ENCODE data around the gene ART5.

The ART5 gene, protein sequence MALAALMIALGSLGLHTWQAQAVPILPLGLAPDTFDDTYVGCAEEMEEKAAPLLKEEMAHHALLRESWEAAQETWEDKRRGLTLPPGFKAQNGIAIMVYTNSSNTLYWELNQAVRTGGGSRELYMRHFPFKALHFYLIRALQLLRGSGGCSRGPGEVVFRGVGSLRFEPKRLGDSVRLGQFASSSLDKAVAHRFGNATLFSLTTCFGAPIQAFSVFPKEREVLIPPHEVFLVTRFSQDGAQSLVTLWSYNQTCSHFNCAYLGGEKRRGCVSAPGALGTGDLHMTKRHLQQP

DNA sequence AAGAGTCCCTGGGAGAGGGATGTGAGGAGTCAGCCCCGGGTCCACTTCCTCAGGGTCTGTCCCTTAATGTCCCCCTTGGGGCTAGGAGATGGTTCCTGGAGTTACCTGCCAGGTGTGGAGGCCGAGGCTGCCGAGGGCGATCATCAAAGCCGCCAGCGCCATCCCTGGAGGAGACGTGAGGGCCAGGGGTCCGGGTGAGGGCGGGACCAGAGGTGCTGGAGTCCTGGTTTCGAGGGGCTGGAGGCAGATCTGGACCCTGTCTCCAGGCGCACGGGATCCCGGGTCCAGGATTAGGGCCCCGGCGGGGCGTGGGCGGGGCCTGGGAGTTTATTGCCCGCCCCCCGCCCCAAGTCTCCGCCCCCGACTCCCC is at the start of gene ART5:
ART5 (minus strand) TSS at position 292 of the 370 bp plus-strand sequence; CDS start at position 162, 130 bp downstream.
- DNase-seq = no peak

DNA sequence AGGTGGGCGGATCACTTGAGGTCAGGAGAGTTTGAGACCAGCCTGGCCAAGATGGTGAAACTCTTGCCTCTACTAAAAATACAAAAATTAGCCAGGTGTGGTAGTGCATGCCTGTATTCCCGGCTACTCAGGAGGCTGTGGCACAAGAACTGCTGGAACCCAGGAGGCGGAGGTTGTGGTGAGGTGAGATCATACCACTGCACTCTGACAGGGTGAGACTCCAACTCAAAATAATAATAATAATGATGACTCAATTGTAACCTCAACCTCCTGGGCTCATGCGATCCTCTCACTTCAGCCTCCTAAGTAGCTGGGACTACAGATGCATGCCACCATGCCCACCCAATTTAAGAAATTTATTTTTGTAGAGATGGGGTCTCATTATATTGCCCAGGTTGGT is 45.0 kb upstream of the ART5 start:
- no peak for DNase-seq

DNA sequence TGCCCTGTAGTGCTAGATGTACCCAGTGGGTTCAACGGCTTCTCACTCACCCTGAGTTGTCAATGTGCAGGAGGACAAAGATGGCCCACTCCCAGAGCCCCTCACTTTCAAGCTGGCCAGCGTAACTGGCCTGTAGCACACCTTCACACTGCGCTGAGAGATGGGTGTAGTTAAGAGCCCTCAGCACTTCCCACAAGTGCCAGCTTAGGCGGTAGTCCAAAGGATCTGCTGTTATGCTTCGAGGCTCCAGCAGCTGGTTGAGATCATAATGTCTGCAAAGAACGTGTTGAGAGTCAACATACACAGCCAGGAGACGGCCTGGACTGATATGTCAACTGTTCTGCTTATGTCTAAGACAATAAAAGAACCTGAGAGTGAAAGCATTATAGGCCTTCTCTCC is 44.1 kb upstream of the ART5 start:
- DNase-seq = no peak

DNA sequence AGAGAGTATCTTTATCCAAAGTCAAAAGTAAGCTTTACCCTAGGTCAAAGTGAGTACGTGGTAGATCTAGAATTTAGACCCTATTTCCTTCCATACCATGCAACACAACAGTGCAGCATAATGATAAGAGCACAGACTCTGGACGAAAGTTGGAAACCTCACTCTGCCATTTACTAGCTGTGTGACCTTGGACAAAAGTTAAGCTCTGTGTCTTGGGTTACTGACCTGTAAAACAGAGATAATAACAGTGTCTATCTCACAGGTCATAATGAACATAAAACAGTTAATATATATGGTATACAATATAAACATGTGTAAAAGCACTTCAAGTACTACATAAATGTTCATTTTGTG is 43.0 kb upstream of the ART5 start:
- peak; percentile 59 for DNase-seq

DNA sequence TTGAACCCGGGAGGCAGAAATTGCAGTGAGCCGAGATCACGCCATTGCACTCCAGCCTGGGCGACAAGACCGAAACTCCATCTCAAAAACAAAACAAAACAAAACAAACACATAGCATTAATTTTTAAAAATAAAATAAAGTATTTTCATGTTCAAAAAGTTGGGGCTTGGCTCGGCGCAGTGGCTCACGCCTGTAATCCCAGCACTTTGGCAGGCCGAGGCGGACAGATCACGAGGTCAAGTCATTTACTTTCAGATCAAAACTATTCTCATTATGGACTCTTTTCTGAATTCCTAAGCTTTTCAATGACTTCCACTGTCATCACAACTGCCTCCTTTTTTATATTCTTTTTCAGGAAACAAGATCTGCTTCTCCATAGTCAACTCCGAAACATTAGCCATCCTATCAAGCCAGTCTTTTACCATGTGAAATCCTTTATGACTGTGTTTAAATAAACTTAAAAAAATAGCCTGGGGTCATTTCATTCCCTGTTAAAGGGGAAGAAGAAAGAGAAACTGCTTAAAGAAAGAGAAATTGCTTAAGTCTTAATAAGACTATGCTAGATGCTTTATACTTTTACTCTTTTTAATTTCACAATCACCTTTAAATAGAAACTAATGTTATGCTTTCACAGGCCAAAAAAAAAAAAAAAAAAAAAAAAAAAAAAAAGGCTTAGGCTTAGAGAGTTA is 42.5 kb upstream of the ART5 start:
- DNase-seq = no peak

DNA sequence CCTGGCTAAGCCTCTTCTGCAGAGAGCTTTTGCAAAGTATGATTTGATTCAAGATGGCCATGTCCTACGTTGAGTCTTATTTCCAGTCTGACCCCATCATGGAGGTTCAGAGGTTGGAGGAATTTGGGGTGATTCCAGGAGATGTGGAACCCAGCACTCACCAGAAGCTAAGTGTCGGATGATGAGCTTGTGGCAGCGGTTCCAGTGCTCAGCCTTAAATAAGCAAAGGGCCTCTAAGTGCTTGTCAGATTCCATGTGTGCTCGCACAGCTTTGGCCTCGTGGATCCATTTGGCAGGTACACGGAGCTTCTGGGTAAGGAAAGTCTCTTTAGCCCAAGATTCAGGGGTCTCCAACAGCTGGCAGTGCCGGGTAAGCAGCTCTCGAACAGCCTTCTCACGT is 41.2 kb upstream of the ART5 start:
- DNase-seq = no peak

DNA sequence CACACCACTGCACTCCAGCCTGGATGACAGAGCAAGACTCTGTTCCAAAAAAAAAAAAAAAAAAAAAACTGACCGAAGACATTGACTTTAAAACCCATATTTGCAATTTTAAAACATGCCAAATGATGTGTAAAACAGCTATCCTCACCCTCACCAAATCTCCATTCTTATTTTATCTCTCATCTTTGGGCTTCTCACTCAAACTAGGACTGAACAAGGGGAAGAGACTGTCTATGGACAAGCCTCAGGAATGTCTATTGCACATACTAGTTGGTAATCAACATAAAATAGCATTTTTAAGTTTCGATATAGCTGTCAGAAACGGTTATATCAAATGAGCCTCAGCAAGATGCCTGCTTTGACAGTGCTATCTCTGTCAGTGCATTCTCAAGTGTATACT is 37.3 kb upstream of the ART5 start:
- DNase-seq = no peak

DNA sequence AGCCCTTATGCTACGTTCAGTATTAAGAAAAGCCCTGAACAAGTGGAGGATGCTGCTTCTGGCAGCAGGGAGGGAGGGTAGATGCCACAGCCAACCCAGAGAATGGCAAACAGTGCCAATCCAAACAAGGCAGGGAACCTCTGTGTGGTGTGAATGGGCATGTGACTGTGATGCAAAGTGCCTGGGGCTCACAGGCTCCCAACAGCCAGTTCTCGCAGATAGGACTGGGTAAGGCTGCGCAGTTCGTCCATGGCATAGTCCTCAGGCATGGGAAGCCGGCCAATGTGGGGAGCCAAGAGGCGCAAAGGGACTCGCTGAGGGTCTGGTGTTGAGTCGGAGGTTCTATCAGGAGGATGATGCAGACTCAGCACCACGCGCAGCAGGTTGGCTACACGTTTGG is 34.2 kb upstream of the ART5 start:
- DNase-seq = no peak

DNA sequence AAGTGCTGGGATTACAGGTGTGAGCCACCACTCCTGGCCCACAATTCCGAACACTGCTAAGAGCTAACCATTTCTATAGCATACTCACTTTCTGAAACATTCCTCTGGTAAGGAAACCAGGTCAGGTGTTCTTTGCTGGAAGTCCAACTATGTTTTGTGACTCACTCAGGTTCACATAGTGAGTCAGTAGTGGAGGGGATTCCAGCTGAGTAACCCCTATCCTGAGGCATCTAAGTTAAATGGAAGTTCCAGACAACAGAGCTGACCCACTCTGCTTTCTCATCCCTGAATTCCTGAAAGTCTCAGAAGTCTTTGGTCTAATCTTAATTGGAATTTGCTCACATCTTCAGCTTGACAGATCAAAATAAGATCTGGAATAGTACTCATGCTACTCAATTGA is 32.4 kb upstream of the ART5 start:
- no peak for DNase-seq

DNA sequence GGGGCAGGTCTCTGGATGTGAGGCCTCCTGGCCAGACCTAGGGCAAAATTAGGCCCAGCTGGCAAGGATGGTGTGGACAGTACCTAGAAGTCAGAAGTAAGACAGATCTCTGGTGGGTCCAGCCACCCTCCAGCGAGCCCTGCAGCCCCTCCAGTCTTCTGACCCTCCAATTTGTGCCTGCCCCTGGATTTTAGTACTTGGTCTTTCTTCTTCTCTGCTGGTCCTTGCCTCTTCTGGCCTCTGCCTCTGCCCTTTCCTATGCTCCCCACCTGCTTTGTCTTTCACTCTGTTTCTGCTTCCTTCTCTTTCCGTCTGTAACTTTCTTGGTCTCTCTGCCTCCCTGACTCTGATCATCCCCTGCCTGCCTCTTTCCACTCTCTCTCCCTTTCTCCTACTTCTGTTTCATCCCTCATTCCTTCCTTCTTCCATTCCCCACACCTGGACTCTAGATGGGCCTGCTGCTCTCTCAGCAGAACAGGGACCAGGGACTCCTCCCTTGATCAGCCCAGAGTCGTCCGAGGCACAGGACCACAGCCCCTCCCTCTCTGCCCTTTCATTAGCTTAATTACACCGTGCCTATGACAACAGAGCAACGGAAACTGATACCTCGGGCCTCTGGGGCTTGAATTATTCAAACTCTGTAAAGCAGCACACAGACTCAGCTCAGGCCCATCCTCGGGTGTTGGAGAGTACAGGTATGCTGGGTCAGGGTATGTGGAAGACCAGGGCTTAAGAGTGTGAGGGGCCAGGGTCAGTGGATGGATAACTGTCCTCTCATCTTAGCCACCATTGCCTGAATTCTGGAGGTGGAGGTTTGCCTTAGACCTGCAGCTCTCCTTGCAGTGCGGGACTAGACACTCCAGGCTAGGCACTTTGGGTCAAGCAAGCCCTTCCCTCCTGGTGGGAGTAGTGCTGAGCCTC is 29.8 kb upstream of the ART5 start, which contains the start of gene CHRNA10:
CHRNA10 (minus strand) TSS at position 51 of the 921 bp plus-strand sequence. CDS start 72 bp downstream, outside the sequence.
- DNase-seq = no peak

DNA sequence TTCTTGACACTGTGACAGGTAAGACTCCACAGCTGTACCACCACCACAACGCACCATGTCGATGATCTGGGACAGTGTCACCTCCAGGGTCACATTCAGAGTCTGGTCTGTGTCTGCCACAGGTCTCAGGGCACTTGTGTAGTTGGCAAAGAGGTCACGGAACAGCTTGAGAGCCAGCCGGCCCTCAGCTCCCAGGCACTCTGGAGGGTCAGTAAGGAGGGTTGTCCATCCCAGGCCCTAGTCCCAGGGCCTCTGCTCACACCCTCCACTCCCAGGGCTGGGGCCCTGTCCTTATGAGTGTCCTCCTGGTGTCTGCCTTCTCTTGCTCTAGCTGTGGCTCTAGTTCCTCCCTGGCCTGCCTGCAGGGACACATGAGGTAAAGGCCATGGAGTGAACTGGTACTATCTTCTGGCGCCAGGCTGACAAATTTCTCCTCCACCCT is 28.0 kb upstream of the ART5 start:
- no peak for DNase-seq

DNA sequence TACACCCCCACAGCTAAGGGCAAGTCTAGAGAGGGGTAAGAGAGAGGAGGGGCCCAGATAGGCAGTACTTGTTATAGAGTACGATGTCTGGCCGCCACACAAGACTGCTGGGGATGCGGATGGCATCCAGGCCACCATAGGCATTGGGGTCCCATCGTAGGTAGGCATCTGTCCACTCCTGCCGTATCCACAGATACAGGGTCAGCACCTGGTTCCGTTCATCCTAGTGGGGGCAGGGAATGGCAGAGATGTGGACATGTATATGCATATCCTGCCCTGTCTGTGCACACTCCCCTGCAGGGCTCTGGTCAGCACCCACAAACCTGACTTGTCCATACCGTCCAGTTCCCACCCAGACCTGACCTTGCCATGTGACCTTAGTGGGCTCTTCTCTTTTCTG is 27.3 kb upstream of the ART5 start:
- DNase-seq = no peak

DNA sequence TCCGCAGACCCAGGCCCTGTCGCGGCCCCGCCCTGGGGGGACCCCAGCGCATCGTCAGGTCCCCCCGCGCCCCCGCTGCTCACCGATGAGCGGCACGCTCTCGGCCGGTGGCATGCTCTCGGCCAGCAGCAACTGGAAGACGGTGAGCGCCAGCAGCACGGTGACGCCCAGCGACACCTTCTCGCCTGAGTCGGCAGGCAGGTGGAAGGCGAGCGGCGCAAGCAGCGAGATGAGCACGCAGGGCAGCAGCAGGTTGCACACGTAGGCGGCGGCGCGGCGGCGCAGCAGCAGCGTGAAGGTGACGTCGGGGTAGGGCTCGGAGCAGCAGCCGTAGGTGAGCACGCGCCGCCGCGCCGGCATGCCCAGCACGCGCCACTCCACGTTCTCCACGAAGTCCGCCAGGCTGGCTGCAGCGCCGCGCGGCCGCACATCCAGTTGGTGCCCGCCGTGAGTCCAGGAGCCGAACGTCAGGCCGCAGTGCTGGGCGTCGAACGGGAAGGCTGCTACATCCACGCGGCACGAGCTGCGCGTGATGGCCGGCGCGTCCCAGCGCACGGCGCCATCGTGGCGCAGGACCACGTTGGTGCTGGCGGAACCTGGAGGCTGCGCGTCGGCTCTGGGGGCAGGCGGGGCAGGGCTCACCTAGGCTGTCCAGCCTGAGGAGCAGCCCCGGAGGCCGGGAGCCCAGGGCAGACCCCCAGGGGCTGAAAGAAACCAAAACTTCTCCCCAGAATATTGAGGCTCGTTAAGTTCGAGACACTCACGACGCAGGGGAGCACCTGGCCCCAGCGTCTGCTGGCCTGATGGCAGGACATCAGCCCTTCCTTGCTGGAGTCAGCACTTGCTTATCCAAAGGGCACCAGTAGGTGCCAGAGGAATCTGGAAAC is 25.6 kb upstream of the ART5 start:
- no peak for DNase-seq

DNA sequence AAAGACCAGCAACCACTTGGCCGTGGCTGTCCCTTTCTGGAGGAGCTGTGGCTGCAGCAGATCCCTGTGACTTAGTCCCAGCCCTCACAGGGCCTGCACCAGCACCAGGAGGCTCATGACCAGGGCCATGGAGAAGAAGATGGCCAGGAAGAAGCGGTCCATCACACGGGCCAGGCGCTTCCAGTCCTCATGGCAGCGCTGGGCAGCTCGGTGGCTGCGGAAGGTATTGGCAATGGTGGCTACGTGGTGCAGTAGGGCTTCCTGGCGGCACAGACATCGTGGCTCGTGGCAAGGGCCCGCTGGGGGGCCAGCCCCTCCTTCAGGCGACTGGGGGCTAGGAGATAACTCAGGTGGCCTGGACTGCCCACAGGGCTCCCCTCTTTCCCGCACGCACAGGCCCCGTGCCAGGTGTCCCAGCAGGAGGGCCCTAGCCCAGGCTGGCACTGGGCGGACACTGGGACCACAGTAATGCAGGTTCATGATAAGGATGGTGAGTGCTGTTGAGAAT is 24.3 kb upstream of the ART5 start:
- DNase-seq = no peak

DNA sequence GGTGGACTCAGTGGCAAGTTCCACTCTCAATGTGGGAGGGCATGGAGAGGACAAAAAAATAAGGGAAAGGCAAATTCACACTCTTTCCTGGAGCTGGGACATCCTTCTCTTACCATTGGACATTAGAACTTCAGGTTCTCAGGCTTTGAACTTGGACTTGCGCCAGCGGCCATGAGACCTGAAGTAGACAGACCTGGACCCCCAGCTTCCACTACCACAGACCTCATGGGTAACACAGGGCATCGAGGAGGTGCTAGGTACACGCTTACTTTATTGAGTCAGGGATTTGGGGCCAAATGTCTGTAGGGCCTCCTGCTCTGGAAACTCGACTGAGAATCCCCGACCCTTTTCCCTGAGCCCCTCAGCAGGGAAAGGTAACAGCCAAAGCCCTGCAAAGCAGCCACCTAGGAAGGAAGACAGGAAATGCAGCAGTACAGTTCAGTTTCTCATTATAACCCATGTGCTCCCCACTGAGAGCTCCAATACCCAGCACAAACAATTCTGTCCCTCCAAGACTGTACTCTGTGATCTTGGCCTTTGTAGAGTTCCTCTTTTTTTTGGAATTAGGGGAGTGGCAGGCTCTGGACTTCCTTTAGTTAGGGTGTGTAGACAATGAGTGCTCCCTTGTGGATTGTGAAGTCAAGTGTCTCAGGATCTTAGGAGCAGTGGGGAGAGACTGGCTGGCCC is 23.7 kb upstream of the ART5 start:
- DNase-seq = peak; percentile 55

DNA sequence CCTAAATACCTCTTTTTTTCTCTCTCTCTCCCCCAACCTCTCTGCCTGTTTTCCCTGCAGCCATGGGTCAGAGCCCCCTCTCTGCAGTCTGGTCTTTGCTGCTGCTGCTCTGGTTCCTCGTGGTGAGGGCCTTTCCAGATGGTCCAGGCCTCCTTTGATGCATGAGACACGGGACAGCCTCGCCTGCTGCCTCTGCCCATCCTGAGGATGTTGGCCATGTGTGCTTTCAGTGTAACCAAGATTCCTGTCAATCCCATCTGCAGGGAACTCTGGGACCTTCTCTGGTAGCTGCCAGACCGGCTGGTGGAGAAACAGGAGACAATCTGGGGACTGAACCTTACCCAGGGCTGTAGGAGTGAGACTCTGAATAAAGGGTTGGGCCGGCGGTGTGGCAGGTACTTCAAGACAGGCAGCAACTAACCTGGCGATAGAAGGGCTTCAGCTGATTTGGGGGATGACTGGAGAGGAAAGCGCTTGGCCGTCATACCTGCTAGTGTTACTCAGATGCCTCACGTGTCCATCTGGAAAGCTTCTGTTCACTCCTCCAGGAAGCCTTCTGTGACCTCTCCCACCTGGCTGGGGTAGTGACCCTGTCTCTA is 22.3 kb upstream of the ART5 start:
- DNase-seq = no peak

DNA sequence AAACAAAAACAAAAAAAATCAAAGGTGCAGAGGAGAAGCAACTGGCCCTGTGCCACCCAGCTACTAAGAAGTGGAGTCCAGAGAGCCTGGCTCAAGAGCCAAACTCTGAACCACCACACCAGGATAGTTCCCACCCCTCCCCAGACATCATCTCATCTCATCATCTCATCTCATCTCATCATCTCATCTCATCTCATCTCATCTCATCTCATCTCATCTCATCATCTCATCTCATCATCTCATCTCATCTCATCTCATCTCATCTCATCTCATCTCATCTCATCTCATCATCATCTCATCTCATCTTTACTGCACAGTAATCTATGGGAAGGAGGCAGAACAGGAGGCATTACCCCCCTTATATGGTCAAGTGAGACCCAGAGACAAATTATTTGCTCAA is 21.1 kb upstream of the ART5 start:
- no peak for DNase-seq

DNA sequence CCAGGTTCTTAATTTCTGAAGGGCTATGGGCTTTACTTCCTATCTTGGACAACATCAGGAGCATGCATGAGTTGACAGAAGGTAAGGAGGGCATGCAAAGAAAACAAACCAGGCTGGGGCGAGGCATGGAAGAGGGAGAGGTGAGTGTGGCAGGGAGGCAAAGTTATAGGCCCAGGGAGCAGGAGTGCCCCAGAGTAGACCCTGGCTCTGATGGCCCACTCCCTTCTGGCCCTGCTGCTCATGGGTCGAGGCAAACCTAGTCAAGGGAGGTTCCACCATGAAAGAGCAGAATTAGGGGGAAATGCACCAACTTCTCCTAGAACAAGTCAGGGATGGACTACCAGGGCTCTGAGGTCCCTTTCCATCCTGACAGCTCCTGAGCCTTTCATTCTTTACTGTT is 19.2 kb upstream of the ART5 start:
- no peak for DNase-seq

DNA sequence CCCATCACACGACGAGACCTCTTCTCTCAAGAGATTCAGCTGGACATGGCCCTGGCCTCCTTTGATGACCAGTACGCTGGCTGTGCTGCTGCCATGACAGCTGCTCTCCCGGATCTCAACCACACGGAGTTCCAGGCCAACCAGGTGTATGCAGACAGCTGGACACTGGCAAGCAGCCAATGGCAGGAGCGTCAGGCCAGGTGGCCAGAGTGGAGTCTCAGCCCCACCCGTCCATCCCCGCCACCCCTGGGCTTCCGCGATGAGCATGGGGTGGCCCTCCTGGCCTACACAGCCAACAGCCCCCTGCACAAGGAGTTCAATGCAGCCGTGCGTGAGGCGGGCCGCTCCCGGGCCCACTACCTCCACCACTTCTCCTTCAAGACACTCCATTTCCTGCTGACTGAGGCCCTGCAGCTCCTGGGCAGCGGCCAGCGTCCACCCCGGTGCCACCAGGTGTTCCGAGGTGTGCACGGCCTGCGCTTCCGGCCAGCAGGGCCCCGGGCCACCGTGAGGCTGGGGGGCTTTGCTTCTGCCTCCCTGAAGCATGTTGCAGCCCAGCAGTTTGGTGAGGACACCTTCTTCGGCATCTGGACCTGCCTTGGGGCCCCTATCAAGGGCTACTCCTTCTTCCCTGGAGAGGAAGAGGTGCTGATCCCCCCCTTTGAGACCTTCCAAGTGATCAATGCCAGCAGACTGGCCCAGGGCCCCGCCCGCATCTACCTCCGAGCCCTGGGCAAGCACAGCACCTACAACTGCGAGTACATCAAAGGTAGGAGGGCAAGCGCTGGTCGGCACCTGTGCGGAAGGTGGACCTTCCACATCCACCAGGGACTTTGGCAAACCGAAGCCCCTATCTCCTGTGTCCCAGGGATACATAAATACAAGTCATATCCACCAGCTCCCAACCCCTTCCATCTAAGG is 18.1 kb upstream of the ART5 start:
- no peak for DNase-seq

DNA sequence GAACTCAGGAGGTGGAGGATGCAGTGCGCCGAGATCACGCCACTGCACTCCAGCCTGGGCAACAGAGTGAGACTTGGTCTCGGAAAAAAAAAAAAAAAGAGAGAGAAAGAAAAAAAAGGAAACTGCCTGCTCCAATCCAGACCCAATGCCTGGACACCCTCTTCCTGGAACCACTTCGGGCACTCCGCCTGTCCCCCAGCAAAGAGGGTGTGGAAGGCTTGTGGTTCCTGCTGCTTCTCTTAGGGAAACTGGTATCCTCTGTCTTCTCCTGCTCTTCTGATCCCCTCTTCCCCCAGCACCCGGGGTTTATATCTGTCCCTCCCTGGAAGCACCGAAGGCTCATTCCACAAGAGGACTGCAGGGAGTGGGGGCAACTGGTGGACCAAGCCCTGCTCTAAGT is 16.5 kb upstream of the ART5 start:
- DNase-seq = no peak

Data from hematopoietic multipotent progenitor cell treated with erythropoietin and hydrocortisone succinate and interleukin-3 and kit ligand, for 4 days (in vitro differentiated cells).